Measurements from ENCODE around the gene GRIN3A. TPM values are rescaled to one million over a fixed set of nuclear protein-coding genes. Genes with fewer than 3 reads are reported as not detected.

Gene GRIN3A
- total RNA-seq, 5 donors from 2014 or later (not counting 1 experiment from before 2014, with no cell fraction given), result 0.08 TPM; not detected in 4

DNA sequence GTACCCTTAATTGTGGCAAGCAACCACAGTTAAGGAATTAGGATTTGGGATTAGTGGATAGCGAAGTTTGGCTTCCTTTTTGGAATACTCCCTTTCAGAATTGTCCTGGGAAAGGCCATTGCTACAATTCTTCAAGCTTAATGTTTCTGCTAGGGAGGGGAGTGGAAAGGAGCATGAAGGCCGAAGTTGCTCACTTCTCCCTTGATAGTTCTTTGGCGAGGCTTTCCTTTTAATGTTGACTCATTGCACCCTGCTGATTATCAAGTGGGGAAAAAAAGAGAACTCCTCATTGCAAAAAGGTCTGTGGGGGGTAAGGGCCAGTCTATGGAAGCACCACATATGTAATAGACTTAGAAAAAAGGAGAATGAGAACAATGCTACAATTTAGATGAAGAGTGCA lies 30.7 kb downstream of the GRIN3A start:
- no peak for ATAC-seq (replicated peaks in 1 of 4)

DNA sequence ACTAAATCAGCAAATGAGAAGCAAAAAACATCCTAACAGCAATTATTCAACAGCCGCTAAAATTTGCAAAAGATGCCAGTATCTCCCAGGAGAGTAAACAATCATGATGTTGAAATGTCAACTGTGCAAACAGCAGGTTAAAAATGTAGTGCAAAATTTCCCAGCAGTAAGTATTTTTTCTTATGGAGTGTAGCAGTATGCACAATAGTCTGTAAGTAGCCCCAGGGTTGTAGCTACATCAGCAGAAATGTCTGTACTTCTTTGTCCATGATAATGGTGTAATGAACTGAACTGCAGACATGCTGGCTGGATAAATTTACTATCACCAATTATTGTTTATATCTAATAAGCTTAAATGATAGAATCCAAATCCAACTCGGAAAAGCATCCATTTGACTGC lies 31.4 kb downstream of the GRIN3A start:
- H3K27me3 ChIP-seq (replicated peaks in 1 of 2; ENCODE audit: control insufficient read depth in 2 of 2, extremely low read depth in 1 of 2, insufficient read depth in 2 of 2, low read length in 1 of 2), result peaks cover 0 to 8% of the 10 kb centered on the region in 2 experiments
- Mint-ChIP-seq H3K4me1 (peaks cover 5 to 11% (median 9%) of the 10 kb centered on the region in 3 donors), H3K27me3 (peaks cover 9 to 40% of the 10 kb centered on the region in 2 donors), H3K9me3 (peaks cover 0 to 3% (median 0%) of the 10 kb centered on the region in 3 donors), H3K27ac (no peak overlapping the region), H3K4me3 (no peak overlapping the region), H3K36me3 (no peaks in the 10 kb centered on the region)
- ATAC-seq (replicated peaks in 1 of 4), result no peak
- H3K9me3 ChIP-seq, result no peaks in the 10 kb centered on the region
- peaks cover 0 to 7% of the 10 kb centered on the region in 2 experiments for H3K4me1 ChIP-seq (ENCODE audit: control insufficient read depth in 1 of 2, extremely low read depth in 1 of 2, insufficient read depth in 2 of 2, low read length in 2 of 2)
- POLR2A ChIA-PET, result no interaction called here
- H3K36me3 ChIP-seq (ENCODE audit: control insufficient read depth in 2 of 2, extremely low read depth in 1 of 2, insufficient read depth in 1 of 2, low read length in 1 of 2), result no peaks in the 10 kb centered on the region
- 60% methylated on average over 1 of the region's 2 CpGs for WGBS (ENCODE audit: insufficient coverage)
- no peak overlapping the region for H3K4me3 ChIP-seq (ENCODE audit: control insufficient read depth in 1 of 2, extremely low read depth in 1 of 2, low read length in 1 of 2)
- H3K27ac ChIP-seq (ENCODE audit: low read length), result no peak overlapping the region
- no peak for DNase-seq
- CTCF ChIA-PET, result no interaction called here

More for the DNA sequence above, 30.7 kb downstream of the GRIN3A start:
- no peak for DNase-seq
- H3K27me3 ChIP-seq (replicated peaks in 1 of 2; ENCODE audit: control insufficient read depth in 2 of 2, extremely low read depth in 1 of 2, insufficient read depth in 2 of 2, low read length in 1 of 2), result peaks cover 0 to 8% of the 10 kb centered on the region in 2 experiments
- Mint-ChIP-seq H3K27ac (no peak overlapping the region), H3K36me3 (no peaks in the 10 kb centered on the region), H3K27me3 (peaks cover 16 to 48% of the 10 kb centered on the region in 2 donors), H3K4me3 (no peak overlapping the region), H3K4me1 (peaks cover 5 to 11% (median 9%) of the 10 kb centered on the region in 3 donors), H3K9me3 (peaks cover 0 to 3% (median 0%) of the 10 kb centered on the region in 3 donors)
- H3K9me3 ChIP-seq, result no peaks in the 10 kb centered on the region
- no peaks in the 10 kb centered on the region for H3K36me3 ChIP-seq (ENCODE audit: control insufficient read depth in 2 of 2, extremely low read depth in 1 of 2, insufficient read depth in 1 of 2, low read length in 1 of 2)
- CTCF ChIA-PET, result interaction anchor here in 1 of 2 donors (0.5 kb wide), 1 partner anchor 101 kb away, joined by 4 read pairs; no protein-coding TSS in a partner anchor
- POLR2A ChIA-PET, result no interaction called here
- H3K4me1 ChIP-seq (ENCODE audit: control insufficient read depth in 1 of 2, extremely low read depth in 1 of 2, insufficient read depth in 2 of 2, low read length in 2 of 2), result peaks cover 0 to 7% of the 10 kb centered on the region in 2 experiments
- H3K27ac ChIP-seq (ENCODE audit: low read length), result no peak overlapping the region
- H3K4me3 ChIP-seq (ENCODE audit: control insufficient read depth in 1 of 2, extremely low read depth in 1 of 2, low read length in 1 of 2), result no peak overlapping the region
- 80% methylated on average over 1 of the region's 3 CpGs for WGBS (ENCODE audit: insufficient coverage)

DNA sequence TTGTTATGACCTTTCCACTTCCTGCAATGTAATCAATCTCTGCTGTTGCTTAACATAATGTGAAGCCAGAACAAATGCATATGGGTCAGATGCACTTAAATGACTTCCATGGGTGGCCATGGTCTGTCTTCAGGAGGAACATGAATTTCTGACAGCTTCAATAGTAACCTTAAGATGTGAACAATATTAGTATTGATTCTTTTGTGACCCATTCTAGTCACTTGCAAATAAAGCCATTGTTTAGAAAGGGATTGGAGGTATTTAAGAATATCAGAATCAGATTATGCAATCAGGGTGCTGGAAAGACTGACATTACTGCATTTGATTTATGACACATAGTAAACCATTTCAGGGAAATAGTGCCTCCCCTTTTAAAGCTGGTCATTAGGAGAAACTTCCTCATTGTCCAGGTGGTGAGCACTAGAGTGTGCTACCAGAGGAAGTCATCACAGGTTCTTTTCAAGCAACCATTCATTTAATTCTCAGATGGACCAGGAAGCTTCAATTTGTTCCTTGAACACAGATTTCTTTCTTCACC lies 32.1 kb downstream of the GRIN3A start:
- CTCF ChIA-PET, result no interaction called here
- POLR2A ChIA-PET, result no interaction called here
- Histone ChIP-seq H3K36me3 (ENCODE audit: control insufficient read depth in 2 of 2, extremely low read depth in 1 of 2, insufficient read depth in 1 of 2, low read length in 1 of 2) (no peaks in the 10 kb centered on the region), H3K4me3 (ENCODE audit: control insufficient read depth in 1 of 2, extremely low read depth in 1 of 2, low read length in 1 of 2) (no peak overlapping the region), H3K27ac (ENCODE audit: low read length) (no peak overlapping the region), H3K9me3 (no peaks in the 10 kb centered on the region), H3K27me3 (replicated peaks in 1 of 2; ENCODE audit: control insufficient read depth in 2 of 2, extremely low read depth in 1 of 2, insufficient read depth in 2 of 2, low read length in 1 of 2) (peaks cover 0 to 8% of the 10 kb centered on the region in 2 experiments), H3K4me1 (ENCODE audit: control insufficient read depth in 1 of 2, extremely low read depth in 1 of 2, insufficient read depth in 2 of 2, low read length in 2 of 2) (peaks cover 0 to 7% of the 10 kb centered on the region in 2 experiments)
- ATAC-seq (replicated peaks in 1 of 4) (no peak), DNase-seq (no peak)
- Mint-ChIP-seq H3K4me3 (no peak overlapping the region), H3K27me3 (peaks cover 6 to 40% of the 10 kb centered on the region in 2 donors), H3K27ac (no peak overlapping the region), H3K4me1 (peaks cover 5 to 11% (median 9%) of the 10 kb centered on the region in 3 donors), H3K36me3 (no peaks in the 10 kb centered on the region), H3K9me3 (peaks cover 0 to 3% (median 0%) of the 10 kb centered on the region in 3 donors)

DNA sequence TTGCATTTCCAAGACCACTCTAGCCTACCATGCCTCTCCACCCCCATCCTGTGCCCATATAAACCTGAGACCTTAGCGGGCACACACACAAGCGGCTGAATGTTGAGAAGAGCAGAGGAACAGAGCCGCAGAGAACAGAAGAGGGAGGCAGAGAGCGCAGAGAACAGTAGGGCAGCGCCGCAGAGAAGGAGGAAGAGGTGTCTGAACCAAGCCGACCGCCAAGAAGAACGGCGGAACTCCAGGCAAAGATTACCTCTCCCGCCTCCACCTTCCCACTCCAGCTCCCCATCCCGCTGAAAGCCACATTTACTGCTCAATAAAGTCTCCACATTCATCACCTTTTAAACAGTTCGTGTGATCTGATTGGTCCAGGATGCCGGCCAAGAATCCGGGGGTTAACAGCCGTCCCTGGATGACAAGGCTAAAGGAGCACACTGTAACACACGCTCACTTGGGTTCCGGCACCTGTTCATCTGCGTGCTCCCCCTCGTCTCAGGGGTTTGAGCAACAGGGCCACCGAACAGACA lies 33.2 kb downstream of the GRIN3A start:
- H3K9me3 Mint-ChIP-seq, result no peaks in the 10 kb centered on the region
- ATAC-seq (replicated peaks in 1 of 4) (peak; percentile 81 to 94 (median 90)), DNase-seq (peak in 26 of 35 experiments; percentile 0 to 41 (median 8))
- H3K4me3 Mint-ChIP-seq, result peak overlapping the region; percentile 74 to 79 (median 78)
- WGBS (ENCODE audit: insufficient coverage), result 10% methylated on average over 16 of the region's 21 CpGs
- CTCF ChIA-PET, result interaction anchor here in 1 of 2 donors (0.5 kb wide), 1 partner anchor 29 kb away, joined by 4 read pairs; no protein-coding TSS in a partner anchor
- Histone ChIP-seq H3K4me1 (ENCODE audit: control insufficient read depth in 1 of 2, extremely low read depth in 1 of 2, insufficient read depth in 2 of 2, low read length in 2 of 2) (peaks cover 0 to 7% of the 10 kb centered on the region in 2 experiments), H3K27me3 (replicated peaks in 1 of 2; ENCODE audit: control insufficient read depth in 2 of 2, extremely low read depth in 1 of 2, insufficient read depth in 2 of 2, low read length in 1 of 2) (peaks cover 0 to 8% of the 10 kb centered on the region in 2 experiments), H3K27ac (ENCODE audit: low read length) (no peak overlapping the region), H3K9me3 (no peaks in the 10 kb centered on the region), H3K4me3 (ENCODE audit: control insufficient read depth in 1 of 2, extremely low read depth in 1 of 2, low read length in 1 of 2) (peak overlapping the region in 1 of 2 donors; percentile 5), H3K36me3 (ENCODE audit: control insufficient read depth in 2 of 2, extremely low read depth in 1 of 2, insufficient read depth in 1 of 2, low read length in 1 of 2) (no peaks in the 10 kb centered on the region)
- peaks cover 2 to 34% of the 10 kb centered on the region in 2 donors for H3K27me3 Mint-ChIP-seq
- POLR2A ChIA-PET, result no interaction called here
- H3K4me1 Mint-ChIP-seq, result peaks cover 5 to 11% (median 9%) of the 10 kb centered on the region in 3 donors
- H3K27ac Mint-ChIP-seq, result peak overlapping the region; percentile 13 to 83
- no peaks in the 10 kb centered on the region for H3K36me3 Mint-ChIP-seq

DNA sequence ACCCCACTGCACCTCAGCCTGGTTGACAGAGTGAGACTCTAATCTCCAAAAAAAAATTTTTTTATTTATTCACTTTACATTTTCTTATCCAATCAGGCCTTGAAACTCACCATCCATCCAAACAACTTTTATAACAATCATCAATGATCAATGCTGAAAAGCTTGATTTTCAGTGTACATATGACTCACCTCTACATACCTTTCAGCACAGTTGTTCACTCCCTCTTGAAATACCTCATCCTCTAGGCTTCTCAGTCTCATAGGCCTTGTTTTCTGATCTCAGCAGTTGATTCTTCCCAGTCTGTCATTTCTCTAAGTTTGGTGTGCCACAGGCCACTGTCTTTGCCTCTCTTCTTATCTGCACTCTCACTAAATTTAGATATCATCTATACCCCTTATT lies 36.2 kb downstream of the GRIN3A start:
- H3K36me3 ChIP-seq (ENCODE audit: control insufficient read depth in 2 of 2, extremely low read depth in 1 of 2, insufficient read depth in 1 of 2, low read length in 1 of 2), result no peaks in the 10 kb centered on the region
- H3K4me1 Mint-ChIP-seq, result peaks cover 5 to 11% (median 9%) of the 10 kb centered on the region in 3 donors

DNA sequence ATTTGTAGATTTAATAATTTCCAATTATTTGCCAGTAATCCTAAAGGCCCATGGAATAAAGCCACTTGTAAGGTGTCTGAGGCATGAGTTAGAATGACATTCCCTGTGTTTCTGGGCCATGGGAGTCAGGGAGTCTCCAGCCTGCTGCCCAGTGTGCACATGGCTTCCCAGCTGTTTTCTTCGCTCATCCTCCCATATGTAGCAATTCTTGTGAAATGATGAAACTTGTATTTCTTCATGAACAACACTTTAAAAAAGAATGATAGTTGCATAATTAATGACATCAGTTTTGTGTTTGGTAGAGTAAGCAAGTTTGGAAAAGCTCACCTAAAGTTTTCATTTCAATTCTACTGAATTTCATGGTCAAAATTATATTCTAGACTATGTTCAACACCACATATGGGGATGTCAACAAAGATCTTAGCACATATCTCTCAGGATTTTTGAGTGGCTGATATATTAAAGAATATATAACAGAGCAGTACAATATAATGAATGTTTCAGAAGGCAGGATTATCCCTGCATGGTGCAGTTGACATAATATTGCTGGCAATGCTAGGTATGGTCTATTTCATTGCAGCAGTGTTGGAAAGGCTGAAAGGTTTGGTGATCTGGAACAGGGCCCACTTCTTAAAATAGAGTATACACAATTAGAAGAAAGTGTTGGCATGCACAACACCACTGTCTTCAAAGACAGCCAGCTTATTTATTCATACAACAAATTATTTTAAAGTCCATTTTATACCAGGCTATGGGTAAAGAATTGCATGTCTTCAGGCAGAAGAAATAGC lies 44.7 kb downstream of the GRIN3A start:
- no peak for ATAC-seq (replicated peaks in 1 of 4)
- H3K4me1 Mint-ChIP-seq, result no peaks in the 10 kb centered on the region

More for the DNA sequence above, 36.2 kb downstream of the GRIN3A start:
- Mint-ChIP-seq H3K36me3 (no peaks in the 10 kb centered on the region), H3K4me3 (no peak overlapping the region), H3K9me3 (peaks cover 0 to 5% (median 4%) of the 10 kb centered on the region in 3 donors), H3K27me3 (peaks cover 2 to 25% of the 10 kb centered on the region in 2 donors), H3K27ac (no peak overlapping the region)
- ChIA-PET CTCF (no interaction called here), POLR2A (interaction anchor here in 1 of 2 donors (0.6 kb wide), 1 partner anchor 17 kb away, joined by 4 read pairs; no protein-coding TSS in a partner anchor)
- Histone ChIP-seq H3K9me3 (no peaks in the 10 kb centered on the region), H3K4me3 (ENCODE audit: control insufficient read depth in 1 of 2, extremely low read depth in 1 of 2, low read length in 1 of 2) (no peak overlapping the region), H3K4me1 (ENCODE audit: control insufficient read depth in 1 of 2, extremely low read depth in 1 of 2, insufficient read depth in 2 of 2, low read length in 2 of 2) (peaks cover 0 to 7% of the 10 kb centered on the region in 2 experiments), H3K27ac (ENCODE audit: low read length) (no peak overlapping the region), H3K27me3 (replicated peaks in 1 of 2; ENCODE audit: control insufficient read depth in 2 of 2, extremely low read depth in 1 of 2, insufficient read depth in 2 of 2, low read length in 1 of 2) (peaks cover 0 to 8% of the 10 kb centered on the region in 2 experiments)
- ATAC-seq (replicated peaks in 1 of 4) (no peak), DNase-seq (no peak)

More for the DNA sequence above, 44.7 kb downstream of the GRIN3A start:
- Mint-ChIP-seq H3K27ac (no peak overlapping the region), H3K36me3 (no peaks in the 10 kb centered on the region), H3K4me3 (no peak overlapping the region), H3K27me3 (peaks cover 0 to 12% of the 10 kb centered on the region in 2 donors), H3K9me3 (no peaks in the 10 kb centered on the region)
- Histone ChIP-seq H3K9me3 (no peaks in the 10 kb centered on the region), H3K4me3 (ENCODE audit: control insufficient read depth in 1 of 2, extremely low read depth in 1 of 2, low read length in 1 of 2) (no peak overlapping the region), H3K36me3 (ENCODE audit: control insufficient read depth in 2 of 2, extremely low read depth in 1 of 2, insufficient read depth in 1 of 2, low read length in 1 of 2) (no peaks in the 10 kb centered on the region), H3K27ac (ENCODE audit: low read length) (no peak overlapping the region), H3K4me1 (ENCODE audit: control insufficient read depth in 1 of 2, extremely low read depth in 1 of 2, insufficient read depth in 2 of 2, low read length in 2 of 2) (no peaks in the 10 kb centered on the region), H3K27me3 (replicated peaks in 1 of 2; ENCODE audit: control insufficient read depth in 2 of 2, extremely low read depth in 1 of 2, insufficient read depth in 2 of 2, low read length in 1 of 2) (no peaks in the 10 kb centered on the region)
- DNase-seq, result no peak
- ChIA-PET CTCF (no interaction called here), POLR2A (no interaction called here)
- no CpG with 5 or more reads among the region's 1 CpG for WGBS (ENCODE audit: insufficient coverage)
